Measurements from ENCODE around the gene PLD6. TPM values are rescaled to one million over a fixed set of nuclear protein-coding genes. Genes with fewer than 3 reads are reported as not detected.

The PLD6 gene
- total RNA-seq, 1 experiment from 2014 or later: 4.2 TPM

- H3K4me1 ChIP-seq (ENCODE audit: control insufficient read depth, insufficient read depth, low read length): no peaks in the 10 kb centered on the region
- no TSS peak for BruUV-seq (replicated peaks)
- no peak for ATAC-seq
- in situ Hi-C loops (cut with HindIII; ENCODE audit: low pct_unique_long_range_greater_than_20kb, low sequenced_read_pairs) (no loop called here), intact Hi-C loops (cut with micrococcal nuclease; ENCODE audit: unreplicated experiment) (no loop called here)
- DNase-seq (ENCODE audit: low read depth, low spot score): no peak
- CTCF ChIA-PET: no interaction called here
- 0 out of 2 replicates have a peak, but pooled peaks cover 2% of the 10 kb centered on the region for H3K36me3 ChIP-seq (ENCODE audit: control insufficient read depth, insufficient read depth, low read length)
- TF ChIP-seq REST (IDR thresholded peaks at IDR 0.05; ENCODE audit: insufficient read depth in 1 of 2, low read depth in 2 of 2, low read length in 1 of 2): no peak
- TF ChIP-seq CTCF (IDR thresholded peaks at IDR 0.05): no peak
- no peak for TF ChIP-seq POLR2AphosphoS5 (IDR thresholded peaks at IDR 0.05; ENCODE audit: low read depth, low read length)
- TF ChIP-seq TCF7L2 (IDR thresholded peaks at IDR 0.05; ENCODE audit: low read depth, low read length): no peak
- TF ChIP-seq SIN3A (IDR thresholded peaks at IDR 0.05; ENCODE audit: borderline replicate concordance, insufficient read depth, low read depth, low read length): no peak
- POLR2A ChIA-PET: no interaction called here
- H3K4me3 ChIP-seq (ENCODE audit: low read depth in 2 of 2, low read length in 2 of 2): no peak overlapping the region
- H3K27me3 ChIP-seq (ENCODE audit: control insufficient read depth, insufficient read depth, low read length): no peaks in the 10 kb centered on the region
- no peak overlapping the region for H3K27ac ChIP-seq (ENCODE audit: low read length)
- no peaks in the 10 kb centered on the region for H3K9me3 ChIP-seq (ENCODE audit: control insufficient read depth, insufficient read depth, low read depth, low read length)
Observed at GRCh38 chr17:17169396-17169795, 36.7 kb downstream of the PLD6 start.

GRCh38 chr17:17168401-17168800 is 37.7 kb downstream of the PLD6 start:
- POLR2A ChIA-PET: no interaction called here

More at GRCh38 chr17:17168401-17168800, 37.7 kb downstream of the PLD6 start:
- 0 out of 2 replicates have a peak, but pooled peaks cover 2% of the 10 kb centered on the region for H3K36me3 ChIP-seq (ENCODE audit: control insufficient read depth, insufficient read depth, low read length)
- in situ Hi-C loops (cut with HindIII; ENCODE audit: low pct_unique_long_range_greater_than_20kb, low sequenced_read_pairs): no loop called here
- no peaks in the 10 kb centered on the region for H3K9me3 ChIP-seq (ENCODE audit: control insufficient read depth, insufficient read depth, low read depth, low read length)
- intact Hi-C loops (cut with micrococcal nuclease; ENCODE audit: unreplicated experiment): no loop called here
- no peak overlapping the region for H3K27ac ChIP-seq (ENCODE audit: low read length)
- CTCF ChIA-PET: no interaction called here
- H3K27me3 ChIP-seq (ENCODE audit: control insufficient read depth, insufficient read depth, low read length): no peaks in the 10 kb centered on the region
- DNase-seq (ENCODE audit: low read depth, low spot score) (no peak), ATAC-seq (no peak)
- TF ChIP-seq SIN3A (IDR thresholded peaks at IDR 0.05; ENCODE audit: borderline replicate concordance, insufficient read depth, low read depth, low read length) (no peak), TCF7L2 (IDR thresholded peaks at IDR 0.05; ENCODE audit: low read depth, low read length) (no peak), CTCF (IDR thresholded peaks at IDR 0.05) (no peak), REST (IDR thresholded peaks at IDR 0.05; ENCODE audit: insufficient read depth in 1 of 2, low read depth in 2 of 2, low read length in 1 of 2) (no peak), POLR2AphosphoS5 (IDR thresholded peaks at IDR 0.05; ENCODE audit: low read depth, low read length) (no peak)
- H3K4me3 ChIP-seq (ENCODE audit: low read depth in 2 of 2, low read length in 2 of 2): no peak overlapping the region
- BruUV-seq (replicated peaks): no TSS peak
- H3K4me1 ChIP-seq (ENCODE audit: control insufficient read depth, insufficient read depth, low read length): no peaks in the 10 kb centered on the region
